HG03469 (cell line): ENCODE results near the gene IWS1.
"Not testable (repeated sequence)": the region's sequence is repeated elsewhere in the genome, so short reads cannot be mapped to it uniquely, and the experiment has no call there.

Experiments
- ATAC-seq: cut with Tn5 transposase; IDR thresholded peaks from one replicate; pipeline ENCODE4 v1.9.1; 2021; ENCODE audit warnings: mild to moderate bottlenecking, moderate library complexity, moderate number of reproducible peaks; ENCODE audit not compliant: unreplicated experiment

Gene IWS1

DNA sequence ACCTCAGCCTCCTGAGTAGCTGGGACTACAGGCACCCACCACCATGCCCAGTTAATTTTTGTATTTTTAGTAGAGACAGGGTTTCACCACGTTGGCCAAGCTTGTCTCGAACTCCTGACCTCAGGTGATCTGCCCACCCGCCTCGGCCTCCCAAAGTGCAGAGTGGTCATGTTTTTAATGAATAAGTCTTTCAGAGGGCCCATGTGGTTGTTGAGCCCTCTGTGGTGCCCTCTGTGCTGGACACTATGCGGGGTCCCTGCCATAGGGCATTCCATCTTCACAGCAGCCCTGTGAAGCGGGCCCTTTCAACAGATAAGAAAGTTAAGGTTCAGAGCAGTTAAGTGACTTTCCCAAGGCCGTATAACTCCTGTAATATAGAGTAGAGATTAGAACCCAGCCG is 35.1 kb upstream of the IWS1 start:
- ATAC-seq, result no peak

DNA sequence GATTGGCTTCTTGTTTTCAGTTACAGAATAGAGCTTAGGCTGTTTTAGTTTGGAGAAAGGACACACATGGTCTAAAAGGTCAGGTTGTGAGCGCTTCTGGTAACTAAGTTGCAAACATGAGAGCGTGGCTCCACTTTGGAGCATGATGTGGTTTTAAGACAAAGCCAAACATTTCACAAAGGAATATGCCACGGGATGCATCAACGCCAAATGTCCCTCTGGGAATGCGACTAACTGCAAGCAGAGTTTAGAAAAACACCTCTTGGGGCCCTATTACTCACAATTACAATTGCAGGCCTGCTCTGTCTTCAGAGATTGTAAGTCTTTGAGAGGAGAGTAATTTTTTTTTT is 34.6 kb upstream of the IWS1 start:
- ATAC-seq, result no peak

DNA sequence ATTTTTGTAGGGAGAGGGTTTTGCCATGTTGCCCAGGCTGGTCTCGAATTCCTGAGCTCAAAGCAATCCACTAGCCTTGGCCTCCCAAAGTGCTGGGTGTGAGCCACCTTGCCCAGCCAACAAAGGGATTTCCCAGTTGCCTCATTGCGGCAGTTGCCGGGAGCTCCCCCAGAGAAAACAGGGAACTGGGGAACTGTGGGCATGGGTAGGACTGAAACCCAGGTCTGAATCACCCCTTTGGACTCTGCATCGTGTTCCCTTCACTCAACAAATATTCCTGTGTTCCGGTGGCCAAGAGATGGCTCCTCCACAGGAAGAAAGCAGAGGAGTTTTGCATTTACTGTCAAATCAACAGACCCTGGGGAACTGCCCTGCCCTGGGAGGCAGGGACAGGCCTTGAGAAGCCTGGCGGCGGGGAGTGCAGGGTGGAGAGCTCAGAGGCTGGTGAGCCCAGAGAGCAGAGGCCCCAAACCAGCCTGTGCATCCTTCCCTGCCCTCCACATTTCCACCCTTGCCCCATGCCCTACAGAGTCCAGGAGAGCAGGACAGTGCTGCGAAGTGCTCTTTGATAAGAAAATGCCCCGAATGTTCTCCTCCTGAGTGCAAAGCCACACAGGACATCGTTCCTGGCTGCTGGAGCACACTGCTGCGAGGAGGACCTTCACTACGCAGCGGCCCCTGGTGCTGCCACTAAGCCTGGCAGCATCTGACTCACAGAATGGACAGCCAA is 34.1 kb upstream of the IWS1 start:
- no peak for ATAC-seq

DNA sequence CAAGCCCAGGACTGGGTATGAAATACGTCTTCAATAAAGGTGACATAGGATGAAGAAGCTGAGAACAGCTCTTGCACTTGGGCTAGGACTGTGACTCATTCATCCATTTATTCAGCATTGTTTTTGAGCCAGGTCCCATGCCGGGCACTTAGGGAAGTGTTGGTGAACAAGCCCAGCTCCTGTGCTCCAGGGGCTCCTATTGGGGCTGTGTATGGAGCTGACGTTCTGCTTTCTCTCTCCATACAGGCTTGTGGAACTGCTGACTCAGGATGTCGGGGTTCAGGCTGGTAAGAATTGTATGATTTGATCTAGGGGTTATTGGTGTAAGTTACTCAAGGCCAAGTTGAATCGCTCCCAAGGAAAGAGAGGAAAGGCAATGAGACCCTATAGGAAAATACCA is 33.2 kb upstream of the IWS1 start:
- ATAC-seq, result no peak

DNA sequence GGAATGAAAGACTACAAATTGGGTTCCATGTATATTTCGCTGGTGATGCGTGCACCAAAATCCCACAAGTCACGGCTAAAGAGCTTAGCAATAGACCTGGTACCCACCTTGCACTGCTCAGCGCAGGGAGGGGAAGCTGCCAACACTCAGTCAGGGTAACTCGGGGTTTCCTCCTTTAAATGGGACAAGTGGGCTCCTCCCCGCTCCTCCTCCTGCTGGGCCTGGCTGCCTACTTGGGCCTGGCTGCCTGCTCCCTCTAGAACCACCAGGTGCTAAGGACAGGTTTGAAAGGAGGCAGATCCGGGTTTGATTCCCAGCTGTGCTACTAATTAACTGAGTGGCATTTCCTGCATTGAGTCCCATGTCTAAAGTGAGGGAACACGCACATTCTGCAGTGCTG is 32.6 kb upstream of the IWS1 start:
- no peak for ATAC-seq

DNA sequence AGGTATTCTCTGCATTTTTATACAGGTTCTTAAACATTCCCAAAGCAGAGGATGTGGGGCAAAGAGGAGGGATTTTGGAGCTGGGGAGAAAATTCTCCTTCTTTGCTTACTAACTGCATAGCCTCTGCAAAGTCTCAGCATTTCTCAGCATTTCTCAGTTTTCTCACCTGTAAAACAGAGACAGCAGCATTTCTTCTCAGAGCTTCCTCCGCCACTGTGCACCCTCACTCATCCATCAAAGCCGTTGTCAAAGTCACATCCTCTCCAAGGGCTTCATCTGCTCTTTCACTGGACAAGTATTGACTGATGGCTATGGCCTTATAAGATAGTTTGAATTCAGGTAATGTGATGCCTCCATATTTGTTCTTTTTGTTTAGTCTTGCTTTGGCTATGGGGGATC is 26.6 kb upstream of the IWS1 start:
- ATAC-seq, result no peak

DNA sequence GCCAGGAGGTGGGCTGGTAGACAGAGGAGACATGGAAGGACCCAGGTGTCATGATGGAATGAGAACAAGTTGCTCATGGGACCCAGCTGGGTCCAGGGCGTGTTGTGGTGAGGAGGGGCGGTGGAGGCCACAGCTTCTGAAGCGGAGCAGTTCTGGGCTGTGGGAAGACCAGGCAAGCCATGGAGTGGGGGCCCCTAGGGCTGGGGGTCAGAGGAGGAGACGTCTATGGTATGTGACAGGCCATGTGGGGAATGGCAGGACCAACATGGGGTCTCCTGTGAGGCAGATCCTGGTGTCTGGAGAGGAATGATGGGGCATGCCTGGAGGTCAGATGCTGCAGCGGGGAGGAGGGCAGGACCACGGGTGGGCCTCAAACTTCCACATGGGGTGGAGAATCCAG is 26.0 kb upstream of the IWS1 start:
- ATAC-seq, result no peak

DNA sequence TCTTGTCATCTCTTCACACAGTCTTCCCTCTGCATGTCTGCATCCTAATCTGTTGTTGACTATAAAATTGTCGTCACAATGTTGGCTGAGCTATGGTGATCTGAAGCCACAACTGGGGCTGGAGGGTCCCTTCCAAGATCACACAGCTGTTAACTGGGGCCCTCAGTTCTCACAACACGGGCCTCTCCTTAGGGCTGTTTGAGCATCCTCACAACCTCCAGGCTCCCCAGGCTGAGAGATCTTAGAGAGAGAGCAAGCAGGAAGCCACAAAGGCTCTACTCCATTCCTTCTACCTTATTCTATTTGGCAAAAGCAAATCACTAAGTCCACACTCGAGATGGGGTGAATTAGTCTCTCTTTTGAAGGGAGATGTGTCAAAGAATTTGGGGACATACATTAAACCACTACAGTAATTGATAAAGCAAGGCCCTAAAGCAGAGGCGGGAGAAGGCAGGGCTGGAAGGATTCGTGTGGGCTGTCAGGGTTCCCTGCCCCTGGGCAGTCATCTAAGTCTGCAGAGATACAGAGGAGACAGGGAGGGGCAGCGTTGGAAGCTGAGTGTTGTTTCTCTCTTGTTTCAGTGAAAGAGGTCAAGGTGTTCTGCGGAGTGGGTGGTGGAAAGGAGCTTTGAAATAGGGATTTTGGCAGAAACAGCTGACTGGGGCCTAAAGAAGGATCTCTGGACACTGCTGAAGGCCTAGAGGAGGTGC is 25.1 kb upstream of the IWS1 start:
- ATAC-seq, result no peak

DNA sequence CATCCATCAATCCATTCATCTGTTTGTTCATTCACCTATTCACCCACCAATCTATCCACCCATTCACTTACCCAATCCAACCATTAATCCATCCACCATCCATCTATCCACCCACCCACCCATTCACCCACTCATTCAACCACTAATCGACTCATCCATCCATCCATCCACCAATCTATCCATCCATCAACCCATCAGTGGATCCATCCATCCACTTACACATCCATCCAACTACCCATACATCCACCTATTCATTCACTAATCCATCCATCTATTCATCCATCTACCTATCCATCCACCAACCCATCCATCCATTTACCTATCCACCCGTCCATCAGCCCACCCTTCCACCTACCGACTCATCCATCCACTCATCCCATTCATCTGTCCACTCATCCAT is 20.5 kb upstream of the IWS1 start:
- no peak for ATAC-seq

DNA sequence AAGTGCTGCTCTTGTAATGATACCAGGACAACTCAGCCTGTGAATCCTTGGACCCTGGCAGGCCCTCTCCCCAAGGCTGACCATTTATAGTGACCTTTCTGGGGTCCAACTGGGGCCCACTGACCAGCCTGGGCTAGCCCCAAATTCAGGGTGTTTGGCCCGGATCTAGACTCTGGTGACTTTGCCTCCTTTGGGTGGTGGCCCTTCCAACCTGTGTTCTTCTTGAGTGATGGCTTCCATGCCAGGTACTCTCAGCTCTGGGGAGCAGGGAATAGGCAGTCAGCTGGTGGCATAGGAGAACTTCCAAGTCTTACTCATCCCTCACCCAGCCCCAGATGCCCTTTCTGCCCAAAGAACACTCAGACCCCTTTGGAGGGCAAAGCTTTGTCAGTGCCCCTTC is 19.5 kb upstream of the IWS1 start:
- no peak for ATAC-seq

DNA sequence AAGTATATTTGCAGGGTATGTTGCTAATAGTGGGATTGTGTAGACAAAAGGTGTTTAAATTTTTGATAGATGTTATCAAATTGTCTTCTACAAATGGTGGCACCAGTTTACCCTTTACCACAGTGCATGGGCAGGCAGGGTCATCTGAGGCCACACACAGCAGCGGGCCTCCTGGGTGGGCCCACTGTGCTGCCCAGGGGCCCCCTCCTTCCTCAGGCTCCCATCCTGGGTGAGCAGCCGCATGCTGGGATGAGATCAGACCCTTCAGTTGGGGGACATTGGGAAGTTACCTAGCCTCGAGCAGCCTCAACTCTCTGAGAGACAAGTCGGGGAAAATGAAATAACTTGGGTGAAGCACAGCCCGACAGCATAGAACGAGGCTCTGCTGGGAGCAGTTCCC is 18.9 kb upstream of the IWS1 start:
- ATAC-seq, result no peak

DNA sequence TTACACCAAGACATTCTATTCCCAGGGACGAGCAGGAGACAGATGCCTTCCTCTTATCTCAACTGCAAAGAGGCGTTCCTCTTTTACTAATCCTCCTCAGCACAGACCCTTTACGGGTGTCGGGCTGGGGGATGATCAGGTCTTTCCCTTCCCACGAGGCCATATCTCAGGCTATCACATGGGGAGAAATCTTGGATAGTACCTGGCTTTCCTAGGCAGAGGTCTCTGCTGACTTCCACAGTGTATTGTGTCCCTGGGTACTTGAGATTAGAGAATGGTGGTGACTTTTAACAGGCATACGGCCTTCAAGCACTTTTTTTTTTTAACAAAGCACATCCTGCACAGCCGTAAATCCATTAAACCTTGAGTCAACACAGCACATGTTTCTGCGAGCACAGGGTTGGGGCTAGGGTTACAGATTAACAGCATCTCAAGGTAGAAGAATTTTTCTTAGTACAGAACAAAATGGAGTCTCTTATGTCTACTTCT is 16.8 kb upstream of the IWS1 start:
- ATAC-seq, result not testable (repeated sequence)

DNA sequence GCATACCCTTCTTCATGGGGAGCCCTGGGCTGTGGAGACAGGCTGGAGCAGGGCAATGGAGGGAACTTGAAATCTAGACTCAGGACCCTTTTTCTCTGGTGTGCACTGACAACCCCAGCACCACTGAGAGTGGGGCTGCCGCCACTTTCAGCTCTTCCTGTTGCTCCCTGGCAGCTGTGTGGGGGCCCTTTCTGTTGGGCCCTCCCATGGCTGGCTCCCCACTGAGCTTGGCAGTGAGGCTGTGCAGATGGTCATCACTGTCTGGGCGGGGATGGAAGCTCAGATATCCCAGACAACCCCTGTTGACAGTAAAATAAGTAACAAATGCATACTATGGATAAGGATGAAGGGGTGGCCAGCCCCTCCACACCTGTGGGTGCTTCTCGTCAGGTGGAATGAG is 15.9 kb upstream of the IWS1 start:
- ATAC-seq, result no peak

DNA sequence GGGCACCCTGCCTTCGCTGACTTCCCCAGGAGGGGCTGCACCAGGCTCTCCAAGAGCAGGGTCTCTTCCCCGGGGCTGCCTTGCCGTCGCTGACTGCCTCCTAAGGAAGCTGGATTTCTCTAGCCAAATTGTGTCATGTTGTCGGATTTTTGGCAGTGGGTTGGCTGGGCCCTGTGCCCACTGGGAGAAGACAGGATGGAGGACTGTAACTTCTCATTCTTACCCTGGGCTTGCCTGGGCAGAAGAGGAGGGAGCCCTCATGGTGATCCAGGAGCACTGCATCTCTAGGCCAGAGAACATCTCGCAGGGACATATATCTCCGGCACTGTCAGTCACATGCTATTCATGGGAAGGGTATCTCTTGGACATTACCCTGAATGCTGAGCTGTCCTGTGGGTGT is 15.5 kb upstream of the IWS1 start:
- ATAC-seq, result no peak

DNA sequence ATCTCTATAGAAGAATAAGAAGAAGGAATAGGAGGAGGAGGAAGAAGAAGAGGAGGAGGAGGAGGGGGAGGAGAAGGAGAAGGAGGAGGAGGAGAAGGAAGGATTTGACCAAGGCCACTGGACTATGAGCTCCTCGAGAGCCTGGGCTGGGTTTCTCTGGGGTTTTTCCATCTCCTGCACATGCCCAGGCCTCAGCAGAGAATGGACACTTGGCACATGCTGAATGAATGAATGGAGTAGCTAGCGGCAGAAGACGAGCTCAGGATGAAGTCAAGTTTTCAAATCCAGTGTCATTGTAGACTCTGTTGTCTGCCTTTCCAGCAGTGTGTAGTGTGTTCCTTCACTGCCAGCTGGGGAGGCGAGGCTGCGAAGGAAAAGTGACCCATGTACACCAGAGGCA is 11.4 kb upstream of the IWS1 start:
- ATAC-seq, result no peak

DNA sequence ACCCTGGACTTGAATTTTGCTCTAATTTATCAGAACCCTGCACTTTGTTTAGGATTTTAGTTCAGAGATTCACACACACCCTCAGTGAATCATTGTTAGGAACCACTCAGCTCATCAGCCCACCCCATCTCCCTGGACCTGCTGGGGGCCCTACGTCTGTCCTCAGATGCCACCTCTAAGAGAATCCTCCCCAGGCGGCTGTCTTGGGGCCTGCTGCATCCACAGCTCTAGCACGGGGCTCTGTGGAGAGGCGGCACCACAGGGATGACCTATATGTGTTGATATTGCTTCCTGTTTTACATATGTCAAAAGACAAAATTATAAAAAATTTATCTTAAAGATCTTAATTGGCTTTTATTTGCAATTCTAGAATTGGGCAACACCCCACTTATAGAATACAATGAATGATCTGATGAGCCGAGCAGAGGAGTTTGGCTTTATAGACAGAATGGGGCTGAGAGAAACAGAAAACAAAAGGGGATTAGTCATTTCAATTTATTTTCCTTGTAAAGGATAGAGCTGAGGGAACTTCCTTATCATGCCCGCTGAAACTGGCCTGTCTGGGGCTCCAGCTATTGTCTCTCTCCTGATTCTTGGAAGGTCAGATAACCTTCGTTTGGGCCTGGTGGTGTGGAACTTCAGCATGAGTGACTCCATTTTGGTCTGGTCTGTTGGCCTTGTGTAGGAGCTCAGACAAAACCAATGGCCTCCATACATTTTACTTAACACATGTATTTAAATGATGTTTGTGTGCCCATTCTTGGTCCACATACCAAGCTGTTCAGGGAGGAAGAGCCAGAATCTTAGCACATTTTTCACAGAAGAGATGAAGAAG is 10.6 kb upstream of the IWS1 start:
- ATAC-seq, result no peak

DNA sequence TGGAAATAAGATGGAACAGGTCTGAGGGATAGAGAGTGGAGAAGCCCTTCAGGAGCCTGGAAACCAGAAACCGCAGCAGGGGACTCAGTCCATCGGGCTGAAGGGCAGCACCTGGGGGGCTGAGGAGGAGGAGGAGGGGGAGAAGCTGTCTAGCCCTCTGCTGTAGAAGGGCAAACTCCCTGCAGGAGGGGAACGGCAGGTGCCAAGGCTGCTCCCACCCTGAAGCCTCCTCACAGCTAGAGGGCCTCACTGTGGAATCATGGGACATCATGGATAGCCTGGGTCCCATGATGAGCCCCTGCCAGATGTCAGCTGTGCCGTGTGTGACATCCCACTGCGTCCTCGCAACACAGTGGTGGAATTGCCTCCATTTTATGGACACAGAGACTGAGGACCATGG is 9.6 kb upstream of the IWS1 start:
- no peak for ATAC-seq

DNA sequence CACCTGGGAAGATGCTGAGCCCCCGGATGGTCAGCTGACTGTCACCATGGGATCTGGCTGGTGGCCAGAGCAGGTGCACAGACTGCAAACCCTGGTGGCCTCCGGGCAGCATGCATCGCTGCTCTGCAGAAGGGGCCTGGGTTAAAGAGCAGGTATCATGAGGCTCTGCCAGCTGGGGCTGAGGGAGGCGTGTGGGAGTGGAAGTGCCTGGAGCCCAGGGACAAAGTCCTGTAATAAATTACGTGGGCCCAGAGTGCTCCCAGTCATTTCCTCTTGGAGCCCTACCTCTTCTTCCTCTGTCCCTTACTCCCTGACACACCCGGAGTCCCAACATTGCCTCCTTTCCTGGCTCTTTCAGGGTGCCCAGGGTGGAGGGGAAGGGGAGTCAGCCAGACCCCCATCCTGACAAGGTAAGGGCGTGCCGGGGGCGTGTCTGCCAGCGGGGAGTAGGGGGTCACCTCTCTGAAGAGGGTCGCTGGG is 9.2 kb upstream of the IWS1 start, which contains the start of gene MYO7B:
MYO7B (plus strand) TSS at position 262 of the 480 bp plus-strand sequence. CDS start 24,040 bp downstream, outside the sequence.
- no peak for ATAC-seq

DNA sequence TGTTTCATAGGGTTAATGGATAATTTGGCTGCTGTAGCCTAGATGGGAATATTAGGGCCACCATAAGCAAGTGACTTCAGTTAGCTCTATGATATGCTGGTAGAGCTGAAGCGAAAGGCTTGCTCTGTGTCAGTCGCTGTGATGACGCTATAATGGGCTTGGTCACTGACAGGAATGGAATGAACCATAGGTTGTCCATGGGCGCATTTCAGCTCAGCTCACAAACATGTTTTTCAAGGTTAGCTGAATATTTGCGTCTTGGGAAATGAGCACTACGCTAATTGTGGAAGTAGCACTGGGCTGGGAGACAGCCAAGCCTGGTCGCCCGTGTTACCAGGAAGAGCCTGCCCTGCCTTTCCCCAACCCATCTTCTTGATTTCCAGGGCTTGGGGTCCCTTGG is 6.0 kb upstream of the IWS1 start:
- ATAC-seq, result no peak

DNA sequence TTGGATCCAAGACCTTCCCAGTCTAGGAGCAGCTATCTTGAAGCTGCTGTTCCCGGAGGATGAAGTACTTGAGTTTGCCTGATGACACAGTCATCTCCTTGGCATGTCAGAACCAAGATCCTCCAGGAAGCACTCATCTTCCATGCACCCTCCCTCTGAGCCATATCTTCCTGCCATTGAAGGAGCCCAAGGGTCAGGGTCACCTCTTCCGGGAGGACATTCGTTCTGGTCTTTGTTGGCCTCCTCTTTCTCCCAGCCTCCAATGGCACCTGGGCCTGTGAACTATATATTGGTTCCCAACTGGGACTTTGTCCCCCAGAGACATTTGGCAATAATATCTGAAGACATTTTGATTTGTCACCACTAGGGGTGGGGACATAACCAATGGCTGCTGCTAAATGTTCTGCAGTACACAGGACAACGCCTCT is 4.9 kb upstream of the IWS1 start:
- no peak for ATAC-seq
